GM12874 (cell line): ENCODE measurements around the gene FYCO1.
A peak's percentile ranks its signal among the peaks of the same experiment; 100 is the strongest.

Experiments used
- CTCF ChIP-seq: IDR thresholded peaks from 2 replicates; pipeline ENCODE4 v1.5.1; 2011; ENCODE audit warnings: low read depth, mild to moderate bottlenecking, control low read depth, low read length, moderate library complexity; ENCODE audit not compliant: insufficient read depth

FYCO1 gene

GRCh38 chr3:45906681-45907407 is 88.8 kb downstream of the FYCO1 start:
- peak; percentile 29; the same call in 1 of the 2 replicates for TF ChIP-seq CTCF

- TF ChIP-seq CTCF, result no peak
Observed at GRCh38 chr3:45905755-45906154, 89.9 kb downstream of the FYCO1 start.

GRCh38 chr3:45904931-45905330 is 90.7 kb downstream of the FYCO1 start:
- no peak for TF ChIP-seq CTCF

GRCh38 chr3:45896956-45897355 is 98.7 kb downstream of the FYCO1 start:
- no peak for TF ChIP-seq CTCF

- no peak for TF ChIP-seq CTCF
Observed at GRCh38 chr3:45895686-45896468, 99.7 kb downstream of the FYCO1 start.

- no peak for TF ChIP-seq CTCF
Observed at GRCh38 chr3:45894015-45894414, 101.6 kb downstream of the FYCO1 start.

- no peak for TF ChIP-seq CTCF
Observed at GRCh38 chr3:45892161-45892560, 103.5 kb downstream of the FYCO1 start.
